PC-9 (cell line): ENCODE results near the gene STX18.

Experiments
- EZH2 ChIP-seq: fragments of 200-600 bp; sonication (generic); IDR thresholded peaks from 2 replicates; pipeline ENCODE4 v1.8.0; 2017; ENCODE audit warnings: antibody characterized with exemption, low read depth
- TF ChIP-seq, protein P1 (sequence below): fragments of 200-600 bp; sonication (generic); conservative IDR thresholded peaks from 2 replicates; pipeline ENCODE4 v1.6.1; 2017; ENCODE audit warnings: mixed run types, antibody characterized with exemption, mild to moderate bottlenecking, moderate library complexity

DNA sequence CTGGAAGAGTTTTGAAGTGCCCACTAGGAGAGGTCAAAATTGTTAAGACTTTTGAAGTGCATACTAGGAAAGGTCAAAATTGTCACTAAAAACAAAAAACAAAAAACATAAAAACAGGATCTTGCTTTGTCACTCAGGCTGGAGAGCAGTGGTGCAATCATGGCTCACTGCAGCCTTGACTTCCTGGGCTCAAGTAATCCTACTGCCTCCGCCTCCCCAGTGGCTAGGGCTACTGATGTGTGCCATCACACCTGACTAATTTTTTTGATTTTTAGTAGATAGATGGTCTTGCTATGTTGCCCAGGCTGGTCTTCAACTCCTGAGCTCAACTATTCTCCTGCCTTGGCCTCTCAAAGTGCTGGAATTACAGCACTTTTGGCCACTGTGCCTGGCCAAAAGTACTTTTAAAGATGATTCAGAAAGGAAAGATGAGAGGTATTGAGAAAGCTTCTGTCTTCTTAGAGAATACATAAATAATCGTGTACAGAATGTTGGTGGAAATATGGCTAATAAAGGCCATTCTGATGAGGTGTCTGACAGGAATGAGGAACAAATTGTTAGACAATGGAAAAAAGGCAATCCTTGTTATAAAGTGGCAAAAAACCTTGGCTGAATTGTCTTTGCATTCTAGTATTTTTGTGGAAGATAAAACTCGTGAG, 43.3 kb upstream of the STX18 start:
- TF ChIP-seq, protein P1, sequence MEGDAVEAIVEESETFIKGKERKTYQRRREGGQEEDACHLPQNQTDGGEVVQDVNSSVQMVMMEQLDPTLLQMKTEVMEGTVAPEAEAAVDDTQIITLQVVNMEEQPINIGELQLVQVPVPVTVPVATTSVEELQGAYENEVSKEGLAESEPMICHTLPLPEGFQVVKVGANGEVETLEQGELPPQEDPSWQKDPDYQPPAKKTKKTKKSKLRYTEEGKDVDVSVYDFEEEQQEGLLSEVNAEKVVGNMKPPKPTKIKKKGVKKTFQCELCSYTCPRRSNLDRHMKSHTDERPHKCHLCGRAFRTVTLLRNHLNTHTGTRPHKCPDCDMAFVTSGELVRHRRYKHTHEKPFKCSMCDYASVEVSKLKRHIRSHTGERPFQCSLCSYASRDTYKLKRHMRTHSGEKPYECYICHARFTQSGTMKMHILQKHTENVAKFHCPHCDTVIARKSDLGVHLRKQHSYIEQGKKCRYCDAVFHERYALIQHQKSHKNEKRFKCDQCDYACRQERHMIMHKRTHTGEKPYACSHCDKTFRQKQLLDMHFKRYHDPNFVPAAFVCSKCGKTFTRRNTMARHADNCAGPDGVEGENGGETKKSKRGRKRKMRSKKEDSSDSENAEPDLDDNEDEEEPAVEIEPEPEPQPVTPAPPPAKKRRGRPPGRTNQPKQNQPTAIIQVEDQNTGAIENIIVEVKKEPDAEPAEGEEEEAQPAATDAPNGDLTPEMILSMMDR, result no peak
- TF ChIP-seq EZH2, result no peak
